AG09319 (cell line): Measurements from ENCODE around the gene C1orf159.

ENCODE experiments used
- DNase-seq: peaks from one replicate; pipeline ENCODE4 v3.0.0-alpha.2; 2010; ENCODE audit warnings: low read depth; ENCODE audit errors: extremely low read depth
- CTCF ChIP-seq: IDR thresholded peaks from 2 replicates; pipeline ENCODE4 v1.5.1; 2011; ENCODE audit warnings: low read depth, mild to moderate bottlenecking, inconsistent platforms, low read length, moderate library complexity

C1orf159 gene

GRCh38 chr1:1130206-1131120, 14.6 kb upstream of the C1orf159 start:
- TF ChIP-seq CTCF, result no peak
- DNase-seq, result no peak

DNA sequence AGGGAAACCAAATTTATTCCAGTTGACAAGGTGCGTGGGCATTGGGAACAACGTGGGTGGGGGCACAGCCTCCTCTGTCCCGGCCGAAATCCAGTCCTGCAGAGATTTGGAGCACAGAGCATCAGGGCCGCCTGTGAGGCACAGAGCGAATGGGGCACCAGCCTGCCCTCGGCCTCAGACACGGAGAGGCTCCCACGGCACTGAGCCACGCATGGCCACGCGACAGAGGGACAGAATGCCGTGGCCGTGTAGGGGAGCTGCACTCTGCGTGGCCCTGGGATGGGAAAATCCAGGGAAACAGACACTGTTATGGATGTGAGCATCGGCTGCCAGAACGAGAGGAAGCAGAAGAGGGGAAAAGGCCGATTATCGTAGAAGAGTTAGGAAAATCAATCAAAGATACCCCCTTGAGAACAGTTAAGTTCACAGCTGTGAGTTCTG, 13.5 kb upstream of the C1orf159 start:
- DNase-seq, result no peak
- TF ChIP-seq CTCF, result no peak

- no peak for DNase-seq
- no peak for TF ChIP-seq CTCF
Measured at GRCh38 chr1:1128454-1129139, 12.7 kb upstream of the C1orf159 start.

GRCh38 chr1:1127551-1128451, 11.9 kb upstream of the C1orf159 start:
- DNase-seq, result no peak
- TF ChIP-seq CTCF, result no peak

- no peak for TF ChIP-seq CTCF
- DNase-seq, result no peak
Measured at GRCh38 chr1:1125945-1126344, 10.1 kb upstream of the C1orf159 start.

- no peak for DNase-seq
- TF ChIP-seq CTCF, result no peak
Measured at GRCh38 chr1:1124786-1125642, 9.1 kb upstream of the C1orf159 start.
